HCT116 (cell line): ENCODE measurements around the gene CD34.

ENCODE experiments used
- ELF1 ChIP-seq: IDR thresholded peaks from 2 replicates; pipeline ENCODE4 v1.6.1; 2012; ENCODE audit warnings: low read depth, borderline replicate concordance
- EZH2 ChIP-seq: fragments of 200-600 bp; sonication (generic); IDR thresholded peaks from 2 replicates; pipeline ENCODE4 v1.6.1; 2017; ENCODE audit warnings: antibody characterized with exemption, mixed run types
- POLR2A ChIP-seq: IDR thresholded peaks from 2 replicates; pipeline ENCODE4 v1.7.0; 2011; ENCODE audit warnings: borderline replicate concordance; ENCODE audit not compliant: insufficient read depth, insufficient read length; ENCODE audit errors: extremely low read depth
- TF ChIP-seq, protein P1 (sequence below), 3 experiments: fragments of 200-600 bp in 1 of 3; sonication (generic) in 1 of 3; IDR thresholded peaks in 2 of 3; conservative IDR thresholded peaks in 1 of 3; 2 replicates each; pipeline ENCODE4 v1.5.1; 2012 to 2017; ENCODE audit warnings: low read depth in 2 of 3, low read length in 2 of 3, antibody characterized with exemption in 1 of 3, borderline replicate concordance in 1 of 3, control low read depth in 1 of 3, mild to moderate bottlenecking in 1 of 3, mixed read lengths in 1 of 3, mixed run types in 1 of 3, moderate library complexity in 1 of 3; ENCODE audit not compliant: insufficient read depth in 1 of 3
- TF ChIP-seq, protein P2 (sequence below): IDR thresholded peaks from 2 replicates; pipeline ENCODE4 v1.6.1; 2012

DNA sequence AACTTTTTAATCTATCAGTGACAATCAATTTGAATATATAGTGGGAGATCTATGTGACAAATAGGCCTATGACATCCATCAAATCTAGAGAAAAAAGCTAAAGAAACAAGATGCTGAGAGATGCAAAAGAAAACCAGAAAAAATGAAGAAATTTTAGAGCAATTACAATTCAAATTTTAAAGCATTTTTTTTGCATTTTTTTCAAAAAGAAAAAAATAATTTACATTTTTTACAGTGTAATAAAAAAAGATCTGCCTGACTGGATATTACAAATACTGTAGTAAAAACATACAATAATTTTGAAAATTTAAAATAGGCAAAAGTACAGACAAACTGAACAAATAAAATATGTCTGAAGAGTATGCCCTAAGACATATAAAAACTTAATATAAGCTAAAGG lies 14.4 kb downstream of the CD34 start:
- TF ChIP-seq, protein P1, sequence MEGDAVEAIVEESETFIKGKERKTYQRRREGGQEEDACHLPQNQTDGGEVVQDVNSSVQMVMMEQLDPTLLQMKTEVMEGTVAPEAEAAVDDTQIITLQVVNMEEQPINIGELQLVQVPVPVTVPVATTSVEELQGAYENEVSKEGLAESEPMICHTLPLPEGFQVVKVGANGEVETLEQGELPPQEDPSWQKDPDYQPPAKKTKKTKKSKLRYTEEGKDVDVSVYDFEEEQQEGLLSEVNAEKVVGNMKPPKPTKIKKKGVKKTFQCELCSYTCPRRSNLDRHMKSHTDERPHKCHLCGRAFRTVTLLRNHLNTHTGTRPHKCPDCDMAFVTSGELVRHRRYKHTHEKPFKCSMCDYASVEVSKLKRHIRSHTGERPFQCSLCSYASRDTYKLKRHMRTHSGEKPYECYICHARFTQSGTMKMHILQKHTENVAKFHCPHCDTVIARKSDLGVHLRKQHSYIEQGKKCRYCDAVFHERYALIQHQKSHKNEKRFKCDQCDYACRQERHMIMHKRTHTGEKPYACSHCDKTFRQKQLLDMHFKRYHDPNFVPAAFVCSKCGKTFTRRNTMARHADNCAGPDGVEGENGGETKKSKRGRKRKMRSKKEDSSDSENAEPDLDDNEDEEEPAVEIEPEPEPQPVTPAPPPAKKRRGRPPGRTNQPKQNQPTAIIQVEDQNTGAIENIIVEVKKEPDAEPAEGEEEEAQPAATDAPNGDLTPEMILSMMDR (IDR thresholded peaks at IDR 0.05 in 2 of 3, conservative IDR thresholded peaks at IDR 0.05 in 1 of 3; ENCODE audit: borderline replicate concordance in 1 of 3, insufficient read depth in 1 of 3, low read depth in 2 of 3, low read length in 2 of 3): no peak
- TF ChIP-seq EZH2 (no peak), POLR2A (no peak), ELF1 (no peak)
- TF ChIP-seq, protein P2, sequence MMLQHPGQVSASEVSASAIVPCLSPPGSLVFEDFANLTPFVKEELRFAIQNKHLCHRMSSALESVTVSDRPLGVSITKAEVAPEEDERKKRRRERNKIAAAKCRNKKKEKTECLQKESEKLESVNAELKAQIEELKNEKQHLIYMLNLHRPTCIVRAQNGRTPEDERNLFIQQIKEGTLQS: no peak
